ENCODE data around the gene YJU2. TPM values are rescaled to one million over a fixed set of nuclear protein-coding genes. Genes with fewer than 3 reads are reported as not detected.

YJU2 gene
- total and polyA plus RNA-seq, 2 of the 13 experiments (the other 11 are each of a cell fraction or from before 2014, with no cell fraction given) = 9.3 to 17.9 TPM

GRCh38 chr19:4301590-4302242, 54.8 kb downstream of the YJU2 start (continued):
- TF ChIP-seq ZNF687 (CRISPR knock-in tag; IDR thresholded peaks at IDR 0.05) (no peak), ZNF350 (CRISPR knock-in tag; IDR thresholded peaks at IDR 0.05; ENCODE audit: borderline replicate concordance, low read depth) (no peak), ZMYM3 (CRISPR knock-in tag; IDR thresholded peaks at IDR 0.05) (peak; percentile 46), NR2F6 (IDR thresholded peaks at IDR 0.05) (no peak), NR2F6 (CRISPR knock-in tag; IDR thresholded peaks at IDR 0.05) (no peak), HNRNPH1 (optimal IDR thresholded peaks at IDR 0.05; ENCODE audit: low read depth, low read length) (no peak), TGIF2 (CRISPR knock-in tag; IDR thresholded peaks at IDR 0.05) (0 out of 2 replicates have a peak, but pooled peaks have one; percentile 26), SOX6 (IDR thresholded peaks at IDR 0.05) (no peak), SOX6 (CRISPR knock-in tag; IDR thresholded peaks at IDR 0.05) (no peak), ZNF281 (CRISPR knock-in tag; IDR thresholded peaks at IDR 0.05; ENCODE audit: borderline replicate concordance) (no peak), ZFP41 (CRISPR knock-in tag; IDR thresholded peaks at IDR 0.05; ENCODE audit: borderline replicate concordance) (no peak), ZFX (CRISPR knock-in tag; IDR thresholded peaks at IDR 0.05; ENCODE audit: low read depth) (peak; percentile 41; the same call in 1 of the 2 replicates), ZNF569 (CRISPR knock-in tag; IDR thresholded peaks at IDR 0.05; ENCODE audit: borderline replicate concordance) (no peak), MED13 (CRISPR knock-in tag; IDR thresholded peaks at IDR 0.05) (no peak), ZNF83 (CRISPR knock-in tag; IDR thresholded peaks at IDR 0.05; ENCODE audit: borderline replicate concordance) (no peak), ZBTB42 (CRISPR knock-in tag; IDR thresholded peaks at IDR 0.05) (no peak), CENPT (CRISPR knock-in tag; IDR thresholded peaks at IDR 0.05; ENCODE audit: low read depth) (no peak), ARID4A (CRISPR knock-in tag; IDR thresholded peaks at IDR 0.05; ENCODE audit: borderline replicate concordance) (no peak), GABPB1 (CRISPR knock-in tag; IDR thresholded peaks at IDR 0.05) (no peak), CC2D1A (CRISPR knock-in tag; IDR thresholded peaks at IDR 0.05) (no peak)
